Measurements from ENCODE around the gene CLMN. TPM values are rescaled to one million over a fixed set of nuclear protein-coding genes. Genes with fewer than 3 reads are reported as not detected.
A peak's percentile ranks its signal among the peaks of the same experiment; 100 is the strongest.

The CLMN gene
- total and polyA plus RNA-seq, 2 experiments from 2014 or later = 15.7 to 40.0 TPM

DNA sequence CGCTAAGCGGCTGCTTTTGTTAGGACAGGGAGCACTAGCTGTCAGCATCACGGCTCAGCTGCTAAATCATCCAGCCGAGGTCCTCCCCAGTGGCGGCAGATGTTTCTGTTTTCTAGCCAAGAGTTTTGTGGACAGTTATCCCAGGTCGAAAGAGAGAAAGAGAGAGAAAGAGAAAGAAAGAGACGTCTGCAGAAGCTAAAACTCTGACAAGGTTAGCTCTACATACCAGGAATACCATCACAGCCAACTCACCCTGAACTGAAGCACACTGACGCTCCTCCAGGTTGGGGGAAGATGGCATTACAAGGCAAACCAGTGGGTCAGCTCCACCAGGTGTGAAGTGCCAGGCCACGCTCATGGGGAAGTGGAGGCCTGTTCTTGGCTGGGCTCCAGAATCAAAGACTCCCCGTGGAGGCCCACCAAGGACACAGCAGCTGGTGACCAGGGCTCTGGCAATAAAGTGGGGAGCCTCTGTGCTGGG, 97.5 kb downstream of the CLMN start:
- no peaks in the 10 kb centered on the region for H3K27me3 ChIP-seq
- H2AFZ ChIP-seq = no peak overlapping the region
- no peaks in the 10 kb centered on the region for H4K20me1 ChIP-seq (ENCODE audit: insufficient read depth, poor library complexity, severe bottlenecking)
- no peak overlapping the region for H3K4me3 ChIP-seq
- peak; percentile 37 for DNase-seq (ENCODE audit: low spot score)
- no peaks in the 10 kb centered on the region for H3K79me2 ChIP-seq
- no peaks in the 10 kb centered on the region for H3K36me3 ChIP-seq (replicated peaks; ENCODE audit: insufficient read depth, low read depth)
- no peaks in the 10 kb centered on the region for H3K9me2 ChIP-seq (replicated peaks; ENCODE audit: insufficient read depth)
- no peak for TF ChIP-seq EZH2phosphoT487 (IDR thresholded peaks at IDR 0.05; ENCODE audit: low read depth, severe bottlenecking, unreplicated experiment)
- no peak for TF ChIP-seq EZH2 (IDR thresholded peaks at IDR 0.05; ENCODE audit: borderline replicate concordance)
- TF ChIP-seq, protein P1, sequence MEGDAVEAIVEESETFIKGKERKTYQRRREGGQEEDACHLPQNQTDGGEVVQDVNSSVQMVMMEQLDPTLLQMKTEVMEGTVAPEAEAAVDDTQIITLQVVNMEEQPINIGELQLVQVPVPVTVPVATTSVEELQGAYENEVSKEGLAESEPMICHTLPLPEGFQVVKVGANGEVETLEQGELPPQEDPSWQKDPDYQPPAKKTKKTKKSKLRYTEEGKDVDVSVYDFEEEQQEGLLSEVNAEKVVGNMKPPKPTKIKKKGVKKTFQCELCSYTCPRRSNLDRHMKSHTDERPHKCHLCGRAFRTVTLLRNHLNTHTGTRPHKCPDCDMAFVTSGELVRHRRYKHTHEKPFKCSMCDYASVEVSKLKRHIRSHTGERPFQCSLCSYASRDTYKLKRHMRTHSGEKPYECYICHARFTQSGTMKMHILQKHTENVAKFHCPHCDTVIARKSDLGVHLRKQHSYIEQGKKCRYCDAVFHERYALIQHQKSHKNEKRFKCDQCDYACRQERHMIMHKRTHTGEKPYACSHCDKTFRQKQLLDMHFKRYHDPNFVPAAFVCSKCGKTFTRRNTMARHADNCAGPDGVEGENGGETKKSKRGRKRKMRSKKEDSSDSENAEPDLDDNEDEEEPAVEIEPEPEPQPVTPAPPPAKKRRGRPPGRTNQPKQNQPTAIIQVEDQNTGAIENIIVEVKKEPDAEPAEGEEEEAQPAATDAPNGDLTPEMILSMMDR (IDR thresholded peaks at IDR 0.05; ENCODE audit: poor library complexity) = no peak
- no peaks in the 10 kb centered on the region for H3K9me3 ChIP-seq (ENCODE audit: low read depth)
- peak overlapping the region; percentile 37 for H3K27ac ChIP-seq
- peaks cover 34% of the 10 kb centered on the region for H3K4me1 ChIP-seq (ENCODE audit: insufficient read depth)
- WGBS (ENCODE audit: low lambda C conversion rate, missing lambda C conversion rate) = 55% methylated on average over 10 of the region's 10 CpGs
- peak overlapping the region; percentile 61 for H3K4me2 ChIP-seq

DNA sequence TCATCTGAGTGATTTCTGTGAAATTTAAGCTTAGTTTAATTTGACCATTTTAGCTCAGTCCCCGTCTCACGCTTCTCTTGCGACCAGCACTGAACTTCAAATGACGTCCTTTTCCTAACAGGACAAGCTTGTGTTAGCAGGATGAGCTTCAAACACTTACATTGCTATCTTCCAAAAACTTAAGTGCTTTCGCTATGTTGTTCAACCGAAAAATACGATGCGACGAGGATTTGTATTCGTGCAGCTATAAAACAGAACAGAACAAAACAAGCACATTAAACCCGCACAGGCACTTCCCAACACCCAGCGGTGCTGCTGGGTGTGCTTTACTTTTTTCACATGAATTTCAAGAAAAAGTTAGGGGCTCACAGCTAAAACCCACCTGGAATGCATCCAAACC, 98.2 kb downstream of the CLMN start:
- Histone ChIP-seq H3K4me1 (ENCODE audit: insufficient read depth) (peaks cover 30% of the 10 kb centered on the region), H3K79me2 (no peaks in the 10 kb centered on the region), H2AFZ (no peak overlapping the region), H3K27me3 (no peaks in the 10 kb centered on the region), H4K20me1 (ENCODE audit: insufficient read depth, poor library complexity, severe bottlenecking) (no peaks in the 10 kb centered on the region), H3K9me2 (replicated peaks; ENCODE audit: insufficient read depth) (no peaks in the 10 kb centered on the region), H3K27ac (peak overlapping the region; percentile 37), H3K4me3 (no peak overlapping the region), H3K36me3 (replicated peaks; ENCODE audit: insufficient read depth, low read depth) (no peaks in the 10 kb centered on the region), H3K9me3 (ENCODE audit: low read depth) (no peaks in the 10 kb centered on the region), H3K4me2 (peak overlapping the region; percentile 61)
- no peak for TF ChIP-seq EZH2phosphoT487 (IDR thresholded peaks at IDR 0.05; ENCODE audit: low read depth, severe bottlenecking, unreplicated experiment)
- TF ChIP-seq, protein P1 (IDR thresholded peaks at IDR 0.05; ENCODE audit: poor library complexity) = no peak
- no peak for TF ChIP-seq EZH2 (IDR thresholded peaks at IDR 0.05; ENCODE audit: borderline replicate concordance)
- 76% methylated on average over 12 of the region's 12 CpGs for WGBS (ENCODE audit: low lambda C conversion rate, missing lambda C conversion rate)
- no peak for DNase-seq (ENCODE audit: low spot score)

DNA sequence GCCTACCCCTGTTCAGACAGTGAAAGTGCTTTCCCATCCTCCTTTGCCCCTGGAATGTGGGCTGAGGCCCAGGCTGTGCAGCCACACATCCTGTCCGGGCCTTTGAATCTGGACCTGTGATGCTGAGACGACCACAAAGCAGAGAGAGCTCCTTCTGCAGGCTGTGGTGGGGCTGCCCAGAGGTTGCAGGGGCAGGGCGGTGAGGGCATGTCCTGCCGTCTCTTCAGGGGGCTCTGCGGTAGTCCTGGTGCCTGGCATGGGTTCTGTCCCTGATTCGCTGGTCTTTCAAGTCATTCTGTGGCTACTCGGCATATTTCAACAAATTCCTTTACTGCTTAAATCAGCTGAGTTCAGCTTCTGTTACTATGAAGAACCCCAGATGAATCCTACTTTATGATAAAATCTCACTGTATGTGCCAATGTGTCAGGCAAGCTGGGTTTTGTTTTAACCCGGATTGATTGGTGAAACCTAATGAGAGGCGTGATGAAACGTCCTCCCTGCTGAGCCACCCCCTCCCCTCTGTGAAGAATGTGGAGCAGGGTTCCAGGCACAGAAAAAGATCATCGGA, 99.0 kb downstream of the CLMN start:
- 67% methylated on average over 11 of the region's 11 CpGs for WGBS (ENCODE audit: low lambda C conversion rate, missing lambda C conversion rate)
- TF ChIP-seq, protein P1 (IDR thresholded peaks at IDR 0.05; ENCODE audit: poor library complexity) = no peak
- TF ChIP-seq EZH2phosphoT487 (IDR thresholded peaks at IDR 0.05; ENCODE audit: low read depth, severe bottlenecking, unreplicated experiment) = no peak
- no peak for TF ChIP-seq EZH2 (IDR thresholded peaks at IDR 0.05; ENCODE audit: borderline replicate concordance)
- no peaks in the 10 kb centered on the region for H3K9me3 ChIP-seq (ENCODE audit: low read depth)
- H2AFZ ChIP-seq = no peak overlapping the region
- H3K27me3 ChIP-seq = no peaks in the 10 kb centered on the region
- no peak overlapping the region for H3K4me3 ChIP-seq
- no peaks in the 10 kb centered on the region for H3K79me2 ChIP-seq
- peaks cover 36% of the 10 kb centered on the region for H3K4me1 ChIP-seq (ENCODE audit: insufficient read depth)
- H3K4me2 ChIP-seq = no peak overlapping the region
- H4K20me1 ChIP-seq (ENCODE audit: insufficient read depth, poor library complexity, severe bottlenecking) = no peaks in the 10 kb centered on the region
- H3K9me2 ChIP-seq (replicated peaks; ENCODE audit: insufficient read depth) = no peaks in the 10 kb centered on the region
- H3K36me3 ChIP-seq (replicated peaks; ENCODE audit: insufficient read depth, low read depth) = no peaks in the 10 kb centered on the region
- peak; percentile 31 for DNase-seq (ENCODE audit: low spot score)
- H3K27ac ChIP-seq = peak overlapping the region; percentile 37
